GM08714 (cell line): ENCODE data around the gene VSIG1.
A peak's percentile ranks its signal among the peaks of the same experiment; 100 is the strongest.

ENCODE experiments used
- H3K4me3 ChIP-seq: fragments of 200-500 bp; sonication (Bioruptor generic); 2 replicates; pipeline ENCODE4 v1.5.1; 2014; ENCODE audit warnings: mild to moderate bottlenecking, low read length, inconsistent platforms
- ZNF274 ChIP-seq: IDR thresholded peaks from 2 replicates; pipeline ENCODE4 v1.6.1; 2012; ENCODE audit warnings: mild to moderate bottlenecking, low read depth, low read length

Gene VSIG1

DNA sequence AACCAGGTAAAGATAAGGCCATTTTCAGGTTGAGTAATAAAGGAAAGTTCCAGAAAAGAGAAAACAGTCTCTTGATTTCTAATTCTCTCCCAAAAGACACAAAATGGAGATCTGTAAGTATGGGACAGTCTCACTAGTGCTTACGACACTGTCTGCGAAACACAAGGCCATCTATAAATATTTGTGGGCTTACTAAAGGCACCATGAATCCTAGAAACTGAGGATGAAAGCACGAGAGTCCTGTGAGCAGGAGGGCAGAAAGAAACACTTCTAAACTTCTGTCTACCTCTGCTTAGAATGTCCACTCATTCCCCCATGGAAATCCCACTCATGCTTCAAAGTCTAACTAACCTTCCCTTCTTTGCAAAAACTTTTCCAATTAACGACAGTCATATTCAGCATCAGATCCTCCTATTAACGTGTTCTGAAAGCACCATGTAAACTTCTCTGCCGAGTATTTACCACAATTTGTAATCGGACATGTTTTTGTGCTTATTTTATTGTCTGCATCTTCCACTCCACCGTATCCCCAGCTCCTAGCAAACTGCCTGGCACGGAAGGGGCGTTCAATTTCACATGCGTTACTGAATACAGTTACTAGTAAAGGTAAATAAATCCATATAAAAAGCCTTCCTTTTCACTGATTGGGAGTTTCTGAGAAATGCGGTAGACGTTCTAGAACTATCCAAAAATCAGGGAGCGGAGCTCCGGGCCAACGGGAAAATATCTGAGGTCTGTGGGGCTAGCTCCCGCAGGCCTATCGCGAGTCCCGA is 45.8 kb downstream of the VSIG1 start:
- TF ChIP-seq ZNF274: no peak

DNA sequence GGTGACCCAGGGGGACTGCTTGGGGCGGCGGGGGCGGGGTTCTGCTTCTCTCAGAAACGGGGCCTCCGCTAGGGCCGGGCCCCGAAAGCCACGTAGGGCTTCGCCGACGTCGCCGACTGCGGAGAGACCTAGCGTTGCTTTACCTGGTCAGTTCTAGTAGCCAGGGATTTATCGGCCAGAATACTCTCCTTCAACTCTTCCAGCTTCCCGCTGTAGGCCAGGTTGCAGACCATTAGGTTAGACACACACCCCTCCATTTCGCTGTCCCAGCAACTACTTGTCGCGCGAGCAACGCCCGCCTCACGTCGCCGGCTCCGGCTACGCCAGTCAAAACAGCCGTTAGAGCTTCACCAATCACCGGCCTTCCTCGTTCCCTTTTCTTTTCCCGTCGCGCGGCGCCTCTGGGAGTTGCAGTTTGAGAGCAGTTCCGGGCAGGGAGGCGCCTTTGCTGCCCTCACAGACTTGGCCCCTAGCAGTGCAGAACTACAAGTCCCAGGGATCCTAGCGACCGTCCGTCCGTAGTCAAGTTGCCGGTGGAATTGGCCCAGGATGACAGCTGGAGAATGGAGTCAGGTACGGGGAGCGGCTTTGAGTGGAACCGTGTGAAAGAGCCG is 46.5 kb downstream of the VSIG1 start, which contains the start of the genes ATG4A and PSMD10:
TSS of gene ATG4A (plus strand) at position 515 of the 614 bp plus-strand sequence. CDS start at position 564, 49 bp downstream.
TSS of gene PSMD10 (minus strand) at position 279 of the 614 bp plus-strand sequence. CDS start at position 257, 22 bp downstream.
- no peak for TF ChIP-seq ZNF274
- peak within 1 kb of the TSS; percentile 67 for H3K4me3 ChIP-seq

More for the DNA sequence above, 45.8 kb downstream of the VSIG1 start:
- peak overlapping the region; percentile 67 for H3K4me3 ChIP-seq

DNA sequence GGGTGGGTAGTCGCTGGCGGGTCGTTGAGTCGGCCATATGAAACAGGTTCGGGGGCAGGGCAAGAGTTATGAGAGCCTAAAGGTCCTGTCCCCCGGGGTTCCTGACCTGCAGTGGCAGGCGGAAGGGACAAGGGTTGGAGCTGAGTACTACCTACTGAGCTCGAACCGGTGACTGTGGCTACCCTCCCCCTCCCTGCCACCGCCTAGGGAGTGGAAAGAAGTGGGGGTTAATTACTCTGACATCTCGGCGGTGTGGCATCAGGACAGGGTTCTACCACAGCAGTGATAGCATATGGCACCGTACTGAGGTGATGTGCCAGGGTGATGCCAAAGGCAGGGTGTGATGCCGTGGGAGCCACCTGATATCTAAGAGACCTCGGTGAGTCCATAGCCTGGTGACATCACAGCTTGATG is 47.0 kb downstream of the VSIG1 start:
- TF ChIP-seq ZNF274: no peak

DNA sequence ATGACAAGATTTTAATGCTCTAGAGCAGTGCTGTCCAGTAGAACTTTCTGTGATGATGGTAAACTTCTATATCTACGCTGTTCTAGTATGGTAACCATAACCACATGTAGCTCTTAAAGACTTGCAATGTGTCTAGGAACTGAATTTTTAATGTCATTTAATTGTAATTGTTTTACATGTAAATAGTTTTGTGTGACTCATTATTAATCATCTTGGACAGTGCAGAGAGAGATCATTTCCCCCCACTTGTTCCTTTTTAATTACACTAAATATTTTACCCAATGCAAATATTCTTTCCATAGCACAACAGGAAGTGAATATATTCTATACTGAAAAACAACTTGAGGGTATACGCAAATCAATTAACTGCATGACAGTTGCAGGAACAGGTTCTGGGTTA is 52.5 kb downstream of the VSIG1 start:
- no peak overlapping the region for H3K4me3 ChIP-seq
- TF ChIP-seq ZNF274: no peak

More for the DNA sequence above, 47.0 kb downstream of the VSIG1 start:
- peak overlapping the region; percentile 61 for H3K4me3 ChIP-seq

DNA sequence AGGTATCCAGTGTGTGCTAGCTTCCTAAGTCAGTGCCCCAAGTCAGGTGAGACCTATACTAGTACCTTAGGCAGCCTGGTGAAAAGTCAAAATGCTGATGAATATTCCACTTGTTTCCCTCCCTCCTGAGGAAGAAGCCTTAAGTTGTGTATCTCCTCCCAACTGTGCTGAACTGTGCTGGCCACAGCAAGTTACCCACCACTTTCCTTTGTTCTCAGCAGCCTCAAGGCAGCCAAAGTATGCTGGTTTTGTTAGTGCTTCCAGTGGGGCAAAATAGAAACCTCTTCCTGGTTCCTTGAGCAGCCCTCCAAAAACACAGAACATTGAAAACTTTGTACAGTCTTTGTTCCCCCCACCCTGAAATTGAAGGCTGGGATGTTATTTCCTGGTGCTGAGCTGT is 60.6 kb downstream of the VSIG1 start:
- H3K4me3 ChIP-seq: no peak overlapping the region
- no peak for TF ChIP-seq ZNF274

DNA sequence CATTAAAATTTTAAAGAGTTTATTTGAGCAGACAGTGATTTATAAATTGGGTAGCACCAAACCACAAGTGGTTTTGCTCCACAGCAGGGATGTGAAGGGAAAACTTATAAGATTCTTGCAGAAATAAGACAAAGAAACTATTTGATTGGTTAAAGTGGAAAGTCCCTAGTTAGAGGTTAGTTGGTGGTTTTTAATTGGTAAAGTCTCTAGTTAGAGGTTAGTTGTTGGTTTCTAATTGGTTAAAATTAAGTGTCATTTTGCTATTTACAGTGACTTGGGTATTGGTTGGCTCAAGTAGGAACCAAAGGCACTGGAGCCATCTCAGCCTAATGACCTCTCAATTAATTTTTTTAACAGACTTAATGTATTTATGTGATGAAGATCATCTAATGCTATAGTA is 69.7 kb downstream of the VSIG1 start:
- no peak for TF ChIP-seq ZNF274
- H3K4me3 ChIP-seq: no peak overlapping the region

DNA sequence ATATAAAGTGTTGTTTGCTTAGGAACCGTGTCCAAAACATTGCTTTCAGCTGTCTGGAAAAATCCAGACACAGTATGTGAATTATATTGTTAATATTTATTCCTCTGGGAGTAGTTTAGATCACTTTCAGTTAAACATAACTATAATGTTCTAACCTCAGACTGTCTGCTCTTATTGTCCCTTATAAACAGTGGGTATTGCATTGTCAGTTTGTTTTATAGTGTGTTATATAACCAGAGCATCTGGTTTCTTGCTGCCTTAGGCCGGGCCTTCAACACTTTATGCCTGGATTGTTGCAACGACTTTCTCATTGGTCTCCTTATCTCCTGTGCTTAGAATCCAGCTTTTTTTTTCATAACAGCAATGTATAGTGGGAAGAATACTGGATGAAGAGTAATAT is 73.1 kb downstream of the VSIG1 start:
- no peak for TF ChIP-seq ZNF274
- no peak overlapping the region for H3K4me3 ChIP-seq

DNA sequence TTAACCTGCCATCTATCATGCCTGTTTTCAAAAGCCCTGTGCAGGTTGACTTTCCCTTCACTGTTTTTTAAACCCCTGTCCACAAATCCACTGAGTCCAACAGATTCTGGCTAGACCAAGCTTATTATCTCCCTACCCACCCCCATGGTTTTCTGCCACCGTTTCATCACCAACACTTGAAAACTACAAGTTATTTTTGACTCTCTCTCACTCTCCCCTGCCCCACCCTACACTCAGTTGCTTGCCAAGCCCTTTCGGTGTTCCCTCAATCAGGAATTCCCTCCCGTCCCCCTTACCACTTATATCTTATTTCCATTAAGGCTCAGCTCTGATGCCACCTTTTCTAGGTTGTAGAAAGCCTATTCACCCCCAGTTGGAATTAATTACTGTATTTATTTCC is 76.4 kb downstream of the VSIG1 start:
- no peak for TF ChIP-seq ZNF274

DNA sequence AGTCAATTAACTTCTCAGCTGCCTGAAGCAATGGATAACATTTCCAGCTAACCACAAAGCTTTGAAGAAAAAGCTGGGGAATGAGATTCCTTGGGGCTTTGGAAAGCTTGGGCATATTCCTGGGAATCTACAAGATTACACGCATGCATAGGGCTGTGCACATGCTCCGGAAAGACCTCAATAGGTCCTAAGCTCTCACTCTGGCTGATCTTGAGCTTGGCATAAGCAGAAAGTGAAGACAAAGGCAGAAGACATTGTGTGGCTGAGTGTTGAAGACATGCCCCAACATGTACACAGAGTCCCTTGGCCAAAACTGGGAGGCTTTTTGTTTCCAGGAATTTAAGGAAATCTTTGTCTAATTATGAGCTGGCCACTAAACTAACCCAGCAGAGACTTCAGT is 77.9 kb downstream of the VSIG1 start:
- TF ChIP-seq ZNF274: no peak
- no peak overlapping the region for H3K4me3 ChIP-seq

More for the DNA sequence above, 76.4 kb downstream of the VSIG1 start:
- H3K4me3 ChIP-seq: no peak overlapping the region

DNA sequence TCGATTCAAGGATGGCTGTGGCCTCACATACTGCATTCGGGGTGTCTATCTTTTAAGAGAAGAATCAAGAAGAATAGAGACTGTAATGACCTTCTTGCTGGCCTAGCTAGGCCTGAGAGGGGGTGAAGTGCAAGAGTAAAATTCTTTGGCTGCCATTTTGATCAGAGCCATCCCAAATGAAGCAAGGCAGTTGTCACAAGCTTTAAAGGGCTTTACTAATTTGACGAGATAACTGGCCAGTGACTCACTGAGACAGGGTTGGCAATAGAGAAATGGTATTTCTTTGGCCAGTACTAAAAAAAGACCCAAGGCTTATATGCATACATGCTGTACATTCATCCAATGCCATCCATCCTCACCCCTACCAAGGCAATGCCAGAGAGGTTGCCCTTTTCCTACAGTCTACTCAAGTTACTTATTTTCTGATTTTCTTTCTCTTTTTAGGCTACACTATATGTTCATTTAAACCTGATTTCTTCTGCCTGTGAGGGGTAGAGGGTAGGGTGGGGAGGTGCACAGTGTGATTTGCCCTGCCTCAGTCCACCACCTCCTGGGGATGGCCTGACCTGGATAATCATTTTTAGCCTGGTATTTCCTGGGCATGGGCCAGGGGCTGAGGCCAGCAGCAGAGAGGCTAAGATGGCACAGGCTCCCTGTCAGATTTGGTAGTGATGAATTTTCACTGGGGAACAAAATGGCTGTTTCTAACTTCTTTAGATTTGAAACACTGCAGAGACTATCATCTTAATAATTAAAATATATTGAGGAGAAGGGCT is 78.9 kb downstream of the VSIG1 start:
- H3K4me3 ChIP-seq: no peak overlapping the region
- TF ChIP-seq ZNF274: no peak

DNA sequence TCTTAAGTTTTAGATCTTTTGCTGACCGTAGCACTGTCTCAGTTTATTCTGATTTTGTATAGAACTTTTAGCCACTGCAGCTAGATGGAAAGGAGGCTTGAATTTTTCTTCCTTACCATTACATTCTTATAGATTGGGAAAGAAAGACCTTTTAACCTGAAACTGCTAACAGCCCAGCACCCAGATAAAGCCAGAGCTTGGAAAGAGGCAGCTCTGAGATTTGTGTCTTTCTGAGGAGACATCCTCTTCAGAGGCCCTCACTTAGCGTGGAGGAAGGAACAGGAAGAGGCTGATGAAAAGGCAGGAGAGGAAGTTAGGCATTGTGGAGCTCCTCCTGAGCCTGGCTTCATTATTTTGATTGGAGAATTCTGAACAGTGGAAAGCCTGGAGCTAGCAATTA is 81.8 kb downstream of the VSIG1 start:
- TF ChIP-seq ZNF274: no peak
- no peak overlapping the region for H3K4me3 ChIP-seq

DNA sequence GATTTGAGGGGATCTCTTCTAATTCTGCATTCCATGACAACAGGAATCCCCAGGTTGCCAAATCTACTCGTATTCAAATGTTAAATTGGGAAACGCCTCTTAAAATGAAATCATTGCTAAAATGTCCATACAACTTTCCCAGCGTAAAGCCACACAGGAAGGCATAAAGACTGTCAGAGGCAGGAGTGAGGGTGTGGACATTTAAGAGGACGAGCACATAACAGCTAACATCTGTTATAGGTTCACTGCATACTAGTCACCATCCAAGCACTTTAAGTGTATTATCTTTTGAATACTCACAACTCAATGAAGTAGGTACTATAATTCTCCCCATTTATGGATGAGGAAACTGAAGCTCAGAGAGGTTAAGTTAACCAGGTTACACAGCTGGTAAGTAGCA is 82.3 kb downstream of the VSIG1 start:
- no peak for TF ChIP-seq ZNF274
- no peak overlapping the region for H3K4me3 ChIP-seq
